SH-SY5Y (cell line): ENCODE measurements around the gene CLASP1.

ENCODE experiments used
- GATA2 ChIP-seq: IDR thresholded peaks from 2 replicates; pipeline ENCODE4 v1.6.1; 2011; ENCODE audit warnings: mild to moderate bottlenecking, low read depth, low read length
- GATA3 ChIP-seq: IDR thresholded peaks from 2 replicates; pipeline ENCODE4 v1.6.1; 2011; ENCODE audit warnings: low read depth, mild to moderate bottlenecking, low read length, moderate library complexity

Gene CLASP1

GRCh38 chr2:121666042-121666441 lies 16.8 kb upstream of the CLASP1 start:
- no peak for TF ChIP-seq GATA2
- no peak for TF ChIP-seq GATA3

DNA sequence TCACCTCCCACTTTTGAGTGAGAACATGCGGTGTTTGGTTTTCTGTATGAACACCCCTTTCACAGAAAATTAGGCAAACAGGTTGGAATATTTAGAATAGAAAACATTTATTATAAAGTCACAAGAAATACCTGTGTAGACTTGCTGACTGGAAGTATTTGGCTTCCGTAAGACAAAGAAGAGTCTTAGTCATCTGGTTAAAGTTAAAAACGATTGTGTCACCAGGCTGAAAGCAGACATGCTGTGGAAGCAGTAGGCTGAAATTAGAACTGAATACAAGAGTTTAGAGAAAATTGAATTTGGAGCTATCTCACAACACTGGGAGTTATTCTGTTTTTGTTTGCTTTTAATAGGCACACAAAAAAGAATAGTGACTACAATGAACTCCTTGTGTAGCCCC lies 16.2 kb upstream of the CLASP1 start:
- TF ChIP-seq GATA3 (no peak), GATA2 (no peak)

DNA sequence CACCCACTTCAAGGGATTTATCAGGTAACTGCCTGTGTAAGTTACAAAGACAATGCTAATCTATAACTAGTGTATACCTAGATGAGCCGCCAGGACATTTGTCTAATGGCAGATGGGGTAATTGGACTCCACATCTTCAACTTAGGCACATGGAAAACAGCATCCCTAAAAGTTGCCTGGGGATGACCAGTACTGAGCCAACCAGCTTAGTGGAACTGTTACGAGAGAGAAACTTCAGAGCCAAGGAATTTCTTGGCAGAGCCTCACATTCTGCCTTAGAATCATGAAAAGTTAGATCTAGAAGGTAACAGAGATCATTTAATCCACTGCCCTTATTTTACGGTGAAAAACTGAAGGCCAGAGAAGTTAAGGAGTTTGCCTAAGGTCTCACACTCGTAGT lies 15.5 kb upstream of the CLASP1 start:
- TF ChIP-seq GATA3 (no peak), GATA2 (no peak)

- TF ChIP-seq GATA3 (no peak), GATA2 (no peak)
Measured at GRCh38 chr2:121664086-121664485, 14.8 kb upstream of the CLASP1 start.

DNA sequence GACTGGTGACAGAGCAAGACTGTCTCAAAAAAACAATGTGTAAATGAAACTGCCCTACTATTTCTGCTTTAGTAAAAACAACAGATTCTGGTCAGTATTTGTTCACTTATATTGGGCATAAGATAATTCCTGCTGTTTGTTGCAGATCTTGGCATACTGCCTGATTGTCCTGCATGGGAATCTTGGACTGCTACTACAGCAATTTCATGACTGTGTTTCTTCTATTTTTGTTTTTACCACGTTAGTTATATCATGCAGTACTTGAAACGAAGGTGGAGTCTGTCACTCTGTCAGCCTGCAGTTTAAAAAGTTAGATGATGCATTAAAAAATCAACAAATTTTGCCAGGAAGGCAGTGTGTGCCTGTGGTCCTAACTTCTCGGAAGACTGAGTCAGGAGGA lies 14.2 kb upstream of the CLASP1 start:
- TF ChIP-seq GATA3: no peak
- no peak for TF ChIP-seq GATA2

GRCh38 chr2:121662656-121663055 lies 13.4 kb upstream of the CLASP1 start:
- TF ChIP-seq GATA3 (no peak), GATA2 (no peak)

DNA sequence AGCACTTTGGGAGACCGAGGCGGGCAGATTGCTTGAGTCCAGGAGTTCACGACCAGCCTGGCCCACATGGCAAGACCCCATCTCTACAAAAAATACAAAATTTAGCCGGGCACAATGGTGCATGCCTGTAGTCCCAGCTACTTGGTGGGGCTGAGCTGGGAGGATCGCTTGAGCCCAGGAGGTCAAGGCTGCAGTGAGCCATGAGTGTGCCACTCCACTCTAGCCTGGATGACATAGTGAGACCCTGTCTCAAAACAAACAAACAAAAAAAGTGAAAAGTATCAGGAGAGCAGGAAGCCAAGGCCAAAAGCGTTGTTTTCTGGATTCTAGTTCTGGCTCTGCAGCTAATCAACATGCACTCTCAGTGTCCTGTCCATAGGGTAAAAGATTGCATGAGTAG lies 10.7 kb upstream of the CLASP1 start:
- no peak for TF ChIP-seq GATA3
- no peak for TF ChIP-seq GATA2

GRCh38 chr2:121653035-121653434 lies 3.8 kb upstream of the CLASP1 start:
- TF ChIP-seq GATA2 (no peak), GATA3 (no peak)

- no peak for TF ChIP-seq GATA3
- TF ChIP-seq GATA2: no peak
Measured at GRCh38 chr2:121650315-121650930, 1.2 kb upstream of the CLASP1 start.

DNA sequence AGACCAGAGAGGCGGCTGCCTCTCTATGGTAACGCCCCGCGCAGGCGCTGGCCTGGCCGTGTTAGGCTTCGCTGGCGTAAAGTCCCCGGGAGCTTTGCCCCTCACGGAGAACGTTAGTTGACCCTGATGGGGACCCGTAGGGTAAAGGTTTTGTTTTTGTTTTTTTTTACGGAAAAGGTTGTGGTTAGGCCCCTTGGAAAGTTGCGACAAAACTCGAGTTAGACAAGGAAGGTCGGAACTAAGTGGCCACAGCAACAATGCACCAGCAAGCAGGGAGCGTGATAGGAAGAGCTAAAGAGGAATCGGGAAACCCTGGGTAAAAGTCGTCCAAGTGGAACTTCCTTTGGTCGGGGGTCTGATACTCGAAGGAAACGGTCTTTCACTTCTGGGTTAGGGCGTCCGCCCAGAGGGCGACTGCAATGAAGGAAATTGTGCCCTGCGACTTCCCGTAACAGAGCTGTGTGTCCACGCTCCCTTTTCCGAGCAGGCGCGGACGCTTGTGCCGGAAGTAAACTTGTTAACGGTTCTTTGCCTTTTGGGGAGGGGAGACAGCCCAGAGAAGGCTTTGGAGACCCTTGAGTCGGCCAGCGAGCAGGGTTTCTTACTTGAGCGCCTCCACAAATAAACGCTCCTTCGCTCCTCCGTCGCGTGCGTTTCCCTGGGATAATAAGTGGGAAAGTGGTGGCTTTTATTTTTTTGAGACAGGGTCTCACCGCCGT lies 493 bp upstream of the CLASP1 start:
- TF ChIP-seq GATA2: 0 out of 2 replicates have a peak, but pooled peaks have one; percentile 12
- no peak for TF ChIP-seq GATA3

GRCh38 chr2:121648206-121649148 lies 785 bp downstream of the CLASP1 start:
- TF ChIP-seq GATA2 (no peak), GATA3 (no peak)

DNA sequence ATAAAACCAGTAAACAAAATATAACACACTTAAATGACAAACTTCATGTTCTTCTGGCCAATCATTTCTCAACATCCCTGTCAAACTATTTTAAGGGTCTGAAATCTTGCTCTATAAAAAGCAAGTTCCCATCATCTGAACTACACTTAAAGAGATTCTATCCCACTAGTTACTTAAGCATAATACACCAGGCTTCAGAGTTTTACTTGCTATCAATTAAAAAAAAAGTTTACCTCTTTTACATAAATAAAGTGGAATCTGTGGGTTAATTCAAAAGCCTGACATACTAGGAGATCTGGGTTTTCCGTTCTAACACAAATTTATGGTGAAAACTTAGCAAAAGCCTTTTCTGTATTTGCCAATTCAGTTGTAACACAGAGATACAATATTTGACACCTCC lies 1.9 kb downstream of the CLASP1 start:
- TF ChIP-seq GATA2 (no peak), GATA3 (no peak)

- TF ChIP-seq GATA2: no peak
- no peak for TF ChIP-seq GATA3
Measured at GRCh38 chr2:121644715-121645114, 4.5 kb downstream of the CLASP1 start.

DNA sequence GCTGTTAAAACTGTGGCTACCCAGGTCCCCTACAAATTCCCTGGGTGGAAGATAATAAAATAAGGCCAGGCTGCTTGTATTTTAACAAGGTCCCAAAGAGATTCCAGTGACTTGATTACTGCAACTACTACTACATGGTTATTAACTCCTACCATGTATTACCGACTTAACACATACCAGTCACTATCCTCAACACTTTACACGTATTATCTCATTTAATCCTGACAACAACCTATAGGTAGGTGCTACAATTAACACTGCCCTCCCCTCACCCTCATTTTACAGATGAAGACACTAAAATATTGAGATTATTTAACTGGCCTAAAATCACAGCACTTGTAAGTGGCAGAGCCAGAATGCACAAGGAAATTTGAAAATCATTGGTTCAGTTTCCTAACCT lies 5.4 kb downstream of the CLASP1 start:
- TF ChIP-seq GATA2 (no peak), GATA3 (no peak)
